ENCODE results near the gene TYW1B.
"Not testable (repeated sequence)": the region's sequence is repeated elsewhere in the genome, so short reads cannot be mapped to it uniquely, and the experiment has no call there.

The TYW1B gene

GRCh38 chr7:72816370-72817157 lies 11.4 kb downstream of the TYW1B start:
- not testable (repeated sequence) for DNase-seq

DNA sequence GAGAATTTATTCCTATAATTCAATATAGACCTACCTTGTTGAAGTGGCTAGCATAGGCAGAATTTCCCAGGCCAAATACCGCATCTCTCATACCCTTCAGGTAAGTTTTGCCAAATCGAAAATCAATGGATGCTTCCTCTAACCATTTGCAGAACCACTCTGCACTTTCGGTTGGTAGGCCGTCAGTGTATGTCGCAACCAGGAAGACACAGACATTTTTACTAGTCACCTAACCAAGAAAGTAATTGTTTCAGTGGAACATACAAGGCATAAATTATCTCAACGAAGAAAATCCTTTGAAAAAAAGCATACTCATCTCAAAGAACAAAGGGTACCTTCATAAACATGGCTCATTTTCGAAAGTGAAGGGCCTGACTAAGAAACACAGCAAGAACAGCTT lies 17.6 kb downstream of the TYW1B start:
- not testable (repeated sequence) for DNase-seq

DNA sequence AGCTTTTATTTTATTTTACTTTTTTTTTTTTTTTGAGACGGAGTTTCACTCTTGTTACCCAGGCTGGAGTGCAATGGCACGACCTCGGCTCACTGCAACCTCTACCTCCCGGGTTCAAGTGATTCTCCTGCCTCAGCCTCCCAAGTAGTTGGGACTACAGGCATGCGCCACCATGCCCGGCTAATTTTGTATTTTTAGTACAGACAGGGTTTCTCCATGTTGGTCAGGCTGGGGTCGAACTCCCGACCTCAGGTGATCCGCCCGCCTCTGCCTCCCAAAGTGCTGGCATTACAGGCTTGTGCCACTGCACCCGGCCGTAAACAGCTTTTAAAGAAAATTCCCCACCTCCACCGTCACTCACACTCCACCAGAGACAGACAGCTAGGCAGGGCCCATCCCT lies 19.5 kb downstream of the TYW1B start:
- not testable (repeated sequence) for DNase-seq

GRCh38 chr7:72806851-72807250 lies 21.1 kb downstream of the TYW1B start:
- not testable (repeated sequence) for DNase-seq

DNA sequence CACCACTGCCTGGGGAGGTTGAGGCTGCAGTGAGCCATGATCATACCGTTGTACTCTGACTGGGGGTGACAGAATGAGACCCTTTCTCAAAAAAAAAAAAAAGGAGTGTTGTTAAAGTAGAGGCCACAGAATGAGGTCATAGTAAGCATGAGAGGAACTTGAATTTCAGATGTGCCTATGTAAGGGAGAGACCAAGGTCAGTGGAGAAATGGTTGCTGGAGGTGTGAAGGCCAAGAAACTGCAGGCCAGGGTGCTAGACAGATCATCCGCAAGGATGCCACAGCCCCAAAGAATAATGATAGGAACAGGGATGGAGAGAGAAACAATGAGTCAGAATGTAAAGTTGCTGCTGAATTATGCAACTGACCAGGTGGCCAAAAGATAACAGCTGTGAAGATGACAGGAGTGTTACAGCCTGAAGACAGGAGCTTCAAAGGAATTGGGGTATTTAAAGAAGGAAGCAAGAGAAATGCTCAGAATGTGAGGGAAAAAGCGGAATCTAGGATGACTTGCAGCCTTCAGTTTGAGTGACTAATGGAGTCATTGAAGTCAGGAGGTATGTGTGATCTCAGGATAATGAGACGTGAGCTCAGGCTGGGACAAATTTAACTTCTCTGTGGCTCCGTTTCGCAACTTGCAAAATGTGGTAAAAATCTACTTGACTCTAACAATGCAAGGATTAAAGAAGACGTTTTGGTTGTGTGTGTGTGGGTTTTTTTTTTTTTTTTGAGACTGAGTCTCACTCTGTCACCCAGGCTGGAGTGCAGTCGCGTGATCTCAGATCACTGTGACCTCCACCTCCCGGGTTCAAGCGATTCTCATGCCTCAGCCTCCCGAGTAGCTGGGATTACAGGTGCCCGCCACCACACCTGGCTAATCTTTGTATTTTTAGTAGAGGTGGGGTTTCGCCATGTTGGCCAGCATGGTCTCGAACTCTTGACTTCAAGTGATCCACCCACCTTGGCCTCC lies 22.2 kb downstream of the TYW1B start:
- no peak for DNase-seq

GRCh38 chr7:72803778-72804177 lies 24.2 kb downstream of the TYW1B start:
- not testable (repeated sequence) for DNase-seq

DNA sequence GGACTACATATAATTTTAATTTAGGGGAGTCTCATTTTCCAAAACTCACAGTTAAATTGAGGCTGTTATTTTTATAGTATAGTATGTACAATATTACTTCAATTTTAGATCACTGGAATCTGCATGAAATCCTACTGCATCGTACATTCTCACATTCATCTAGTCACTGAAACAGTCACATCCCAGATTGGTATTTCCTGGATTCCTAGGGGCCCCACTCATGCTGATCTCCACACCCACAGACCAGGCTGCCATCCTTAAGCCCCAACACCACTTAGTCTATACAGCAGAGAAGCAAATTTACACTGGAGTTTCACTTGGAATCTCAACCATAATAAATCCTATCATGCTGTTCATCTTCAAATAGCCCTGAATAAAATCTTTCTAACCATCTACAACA lies 26.4 kb downstream of the TYW1B start:
- not testable (repeated sequence) for DNase-seq

GRCh38 chr7:72795401-72795800 lies 32.6 kb downstream of the TYW1B start:
- DNase-seq = not testable (repeated sequence)

DNA sequence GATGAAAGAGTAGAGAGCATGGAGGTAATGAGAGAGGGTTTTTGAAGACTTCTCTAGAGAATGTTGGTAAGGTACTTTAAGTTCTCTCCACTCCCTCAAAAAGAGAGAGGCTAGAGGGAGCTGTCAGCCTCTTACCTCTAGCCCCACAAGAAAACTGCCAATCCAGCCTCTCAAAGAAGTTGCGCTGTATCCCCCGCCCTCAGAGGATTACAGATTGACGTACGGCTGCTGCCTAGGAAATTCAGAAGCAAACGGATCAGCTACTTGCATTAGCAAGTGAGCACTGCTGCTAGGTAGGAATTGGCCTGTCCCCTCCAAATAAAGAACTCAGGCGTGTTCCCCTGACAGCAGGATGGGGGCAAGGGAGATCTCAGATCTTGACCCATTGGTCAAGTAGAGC lies 34.2 kb downstream of the TYW1B start:
- no peak for DNase-seq

DNA sequence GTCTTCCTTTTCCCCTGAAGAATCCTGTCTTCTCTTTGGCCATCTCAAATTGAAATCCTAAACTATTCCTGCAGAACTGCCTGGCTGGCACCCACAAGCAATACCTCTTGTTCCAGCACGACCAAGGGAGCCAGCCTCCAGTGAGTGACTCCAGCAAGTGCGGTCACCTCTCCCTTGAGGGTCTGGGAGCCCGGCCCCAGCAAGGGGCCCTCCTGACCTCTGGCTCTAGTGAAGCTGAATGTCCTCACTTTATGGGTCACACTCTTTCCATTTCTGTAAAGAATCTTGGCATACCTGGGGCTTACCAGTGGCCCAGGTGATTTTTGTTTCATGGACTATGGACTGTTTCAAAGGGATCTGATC lies 37.3 kb downstream of the TYW1B start:
- not testable (repeated sequence) for DNase-seq

- peak; percentile 18 to 45 for DNase-seq
Measured at GRCh38 chr7:72790048-72790697, 37.8 kb downstream of the TYW1B start.

DNA sequence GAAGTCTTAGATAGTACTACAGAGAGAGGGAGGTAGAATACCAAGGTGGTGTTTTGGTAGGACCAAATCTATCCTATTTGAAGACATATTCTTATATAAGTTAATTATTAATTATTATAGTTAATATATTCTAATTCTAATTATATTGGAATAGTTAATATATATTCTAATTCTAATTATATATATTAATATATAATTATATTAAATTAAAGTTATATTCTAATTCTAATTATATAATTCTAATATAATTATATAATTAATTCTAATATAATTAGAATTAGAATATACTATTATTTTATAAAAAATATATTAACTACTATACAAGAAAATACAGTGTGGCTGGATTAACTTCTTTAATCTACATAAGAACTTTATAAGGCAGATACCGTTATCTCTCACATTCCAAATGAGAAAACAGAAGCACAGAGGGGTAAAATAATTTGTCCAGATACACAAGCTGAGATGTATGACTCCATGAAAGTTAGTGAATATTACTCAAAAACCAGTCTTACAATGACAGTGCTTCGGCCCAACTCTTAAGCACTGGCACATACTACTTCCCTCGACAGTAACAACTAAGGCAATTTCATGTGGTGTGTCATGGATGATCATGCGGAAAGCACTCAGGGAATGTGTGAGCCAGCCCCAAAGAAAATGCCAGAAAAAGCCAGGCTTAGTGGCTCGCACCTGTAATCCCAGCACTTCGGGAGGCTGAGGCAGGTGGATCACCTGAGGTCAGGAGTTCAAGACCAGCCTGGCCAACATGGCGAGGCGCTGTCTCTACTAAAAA lies 42.6 kb downstream of the TYW1B start:
- no peak for DNase-seq

GRCh38 chr7:72783601-72784370 lies 44.2 kb downstream of the TYW1B start:
- DNase-seq = peak; percentile 3 to 61

- no peak for DNase-seq
Measured at GRCh38 chr7:72781631-72782030, 46.4 kb downstream of the TYW1B start.

DNA sequence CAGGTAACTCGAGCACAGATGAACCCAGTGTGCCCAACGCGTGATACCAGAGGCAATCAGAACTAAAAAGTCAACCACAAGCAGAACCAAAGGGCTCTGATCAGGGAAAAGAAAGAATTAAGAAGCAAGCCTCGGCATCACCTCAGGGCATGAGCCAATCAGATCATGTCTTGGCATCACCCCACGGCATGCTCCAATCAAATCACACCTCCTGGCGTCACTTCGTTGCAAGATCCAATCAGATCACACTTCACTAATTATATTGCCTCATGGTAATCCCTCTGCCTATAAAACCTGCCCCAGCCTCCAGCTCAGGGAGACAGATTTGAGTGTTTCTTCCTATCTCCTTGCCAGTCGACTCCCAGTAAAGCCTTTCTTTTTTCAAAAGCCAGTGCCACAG lies 46.8 kb downstream of the TYW1B start:
- DNase-seq = no peak

DNA sequence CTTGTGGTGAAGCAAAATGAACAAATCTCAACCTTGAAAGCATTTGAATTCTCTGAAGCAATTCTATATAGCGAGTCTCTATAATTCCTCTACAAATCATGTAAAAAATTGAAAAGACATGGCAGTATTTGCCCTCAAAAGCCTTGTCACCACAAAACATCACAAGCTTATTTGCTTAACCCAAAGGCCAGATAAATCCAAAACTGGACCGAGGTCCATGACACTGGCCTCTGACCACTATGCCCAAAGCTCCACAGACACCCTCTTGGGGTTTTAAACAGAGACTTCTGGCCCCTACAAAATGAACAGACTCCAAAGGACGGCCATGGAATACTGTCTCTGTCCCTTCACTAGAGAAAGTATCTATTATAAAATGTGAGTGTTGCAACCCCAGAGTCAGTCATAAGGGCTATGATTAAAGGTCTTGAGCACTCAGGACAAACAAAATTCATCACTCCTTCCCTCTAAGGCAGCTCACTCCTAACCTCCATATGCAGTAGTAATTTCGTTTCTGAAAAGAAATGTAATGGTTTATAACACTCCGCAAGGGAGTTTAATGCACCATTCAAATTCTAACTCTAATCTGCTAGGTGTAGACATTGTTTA lies 47.6 kb downstream of the TYW1B start:
- not testable (repeated sequence) for DNase-seq

DNA sequence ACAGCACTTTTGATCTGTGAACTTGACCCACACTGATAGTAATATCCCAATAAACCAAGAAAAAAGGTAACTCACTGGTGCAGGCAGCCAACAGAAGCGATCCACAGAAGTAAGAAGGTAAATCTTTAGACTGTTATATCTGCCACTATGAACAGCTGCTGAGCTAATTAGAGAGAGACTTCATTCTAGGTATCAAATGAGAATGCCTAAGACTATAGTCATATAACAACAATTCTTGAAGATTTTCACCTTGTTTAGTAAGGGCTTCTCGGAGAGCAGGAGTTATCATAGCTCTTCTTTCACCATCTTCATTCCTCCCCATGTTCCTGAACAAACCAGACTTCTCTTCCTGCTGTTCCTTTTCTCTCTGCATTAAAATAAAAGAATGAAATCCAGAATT lies 50.8 kb downstream of the TYW1B start:
- DNase-seq = not testable (repeated sequence)

GRCh38 chr7:72772627-72773026 lies 55.4 kb downstream of the TYW1B start:
- not testable (repeated sequence) for DNase-seq

GRCh38 chr7:72766994-72767393 lies 61.0 kb downstream of the TYW1B start:
- DNase-seq = not testable (repeated sequence)

DNA sequence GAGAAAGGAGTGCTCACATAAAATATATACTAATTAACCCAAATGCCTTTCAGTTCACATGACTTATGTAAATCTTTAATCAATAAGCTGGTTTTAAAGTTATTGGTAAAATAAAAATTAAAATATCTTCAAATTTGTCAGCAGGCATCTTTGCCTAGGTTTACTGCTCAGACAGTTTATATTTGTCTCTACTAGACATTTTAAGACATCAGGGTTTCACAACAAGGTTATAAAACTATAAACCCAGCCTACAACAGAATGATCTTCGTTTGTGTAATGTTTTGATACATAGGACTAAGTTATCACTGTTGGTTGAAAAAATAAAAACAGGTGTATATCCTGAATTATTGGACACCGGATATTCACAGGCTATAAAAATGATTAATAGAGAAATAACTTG lies 67.4 kb downstream of the TYW1B start:
- no peak for DNase-seq

GRCh38 chr7:72754312-72754711 lies 73.7 kb downstream of the TYW1B start:
- no peak for DNase-seq
